Muscle of leg (tissue), 11 donors: Measurements from ENCODE around the gene CALHM4. TPM values are rescaled to one million over a fixed set of nuclear protein-coding genes. Genes with fewer than 3 reads are reported as not detected.
"Not testable (repeated sequence)": the region's sequence is repeated elsewhere in the genome, so short reads cannot be mapped to it uniquely, and the experiment has no call there.

ENCODE experiments used
- DNase-seq: peaks from one replicate; pipeline ENCODE4 v3.0.0; 2013
- H3K27ac ChIP-seq: one replicate; pipeline ENCODE4 v1.5.1; 2013; ENCODE audit warnings: mild to moderate bottlenecking, low read length, control low read depth
- H3K27me3 ChIP-seq: one replicate; pipeline ENCODE4 v1.6.1; 2013; ENCODE audit warnings: low read length; ENCODE audit not compliant: control insufficient read depth, insufficient read depth
- H3K36me3 ChIP-seq: one replicate; pipeline ENCODE4 v1.6.1; 2013; ENCODE audit warnings: low read length; ENCODE audit not compliant: control insufficient read depth, insufficient read depth
- H3K4me1 ChIP-seq: one replicate; pipeline ENCODE4 v1.6.1; 2013; ENCODE audit warnings: low read length; ENCODE audit not compliant: control insufficient read depth, insufficient read depth
- H3K4me3 ChIP-seq: one replicate; pipeline ENCODE4 v1.5.1; 2013; ENCODE audit warnings: low read length, control low read depth
- H3K9me3 ChIP-seq: replicated peaks from 2 replicates; pipeline ENCODE4 v1.6.1; 2013; ENCODE audit warnings: low read depth, low read length; ENCODE audit not compliant: control insufficient read depth
- WGBS: methylation state at CpG from one replicate; pipeline ENCODE4 v1.1.5; 2013; ENCODE audit warnings: missing lambda C conversion rate; ENCODE audit not compliant: insufficient coverage; 5-methylcytosine and 5-hydroxymethylcytosine counted together
- polyA plus RNA-seq, 8 donors: library from polyadenylated mRNA; unstranded; fragments of 120-200 nt; gene quantifications; one replicate each; pipeline versions ENCODE4 v1.2.1 to v1.2.3, GENCODE V29; 2013; ENCODE audit warnings: inconsistent platforms in 1 of 8, low replicate concordance in 1 of 8; ENCODE audit not compliant: insufficient read length in 8 of 8, insufficient read depth in 1 of 8
- total RNA-seq: library from RNA; stranded (reverse); fragments of 120-200 nt; gene quantifications from one replicate; pipeline ENCODE4 v1.2.4, GENCODE V29; 2013

The CALHM4 gene
- total and polyA plus RNA-seq, 9 donors, result 0.15 to 0.23 TPM; not detected in 7

- not testable (repeated sequence) for H3K4me1 ChIP-seq, DNase-seq, H3K4me3 ChIP-seq, H3K36me3 ChIP-seq, H3K27me3 ChIP-seq, H3K9me3 ChIP-seq, H3K27ac ChIP-seq
- 83% methylated on average over 1 of the region's 3 CpGs for WGBS
These were observed 50.4 kb downstream of the CALHM4 start for GRCh38 chr6:116603916-116604315.

DNA sequence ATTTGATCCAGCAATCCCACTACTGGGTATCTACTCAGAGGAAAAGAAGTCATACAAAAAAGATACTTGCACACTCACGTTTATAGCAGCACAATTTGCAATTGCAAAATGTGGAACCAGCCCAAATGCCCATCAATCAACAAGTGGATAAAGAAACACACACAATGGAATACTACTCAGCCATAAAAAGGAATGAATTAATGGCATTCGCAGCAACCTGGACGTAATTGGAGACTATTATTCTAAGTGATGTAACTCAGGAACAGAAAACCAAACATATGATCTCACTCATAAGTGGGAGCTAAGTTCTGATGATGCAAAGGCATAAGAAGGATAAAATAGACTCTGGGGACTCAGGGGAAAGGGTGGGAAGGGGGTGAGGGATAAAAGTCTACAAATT lies 51.3 kb downstream of the CALHM4 start:
- not testable (repeated sequence) for H3K4me1 ChIP-seq, H3K27ac ChIP-seq, H3K27me3 ChIP-seq, H3K36me3 ChIP-seq, H3K9me3 ChIP-seq, H3K4me3 ChIP-seq, DNase-seq
- WGBS, result no CpG with 5 or more reads among the region's 3 CpGs

DNA sequence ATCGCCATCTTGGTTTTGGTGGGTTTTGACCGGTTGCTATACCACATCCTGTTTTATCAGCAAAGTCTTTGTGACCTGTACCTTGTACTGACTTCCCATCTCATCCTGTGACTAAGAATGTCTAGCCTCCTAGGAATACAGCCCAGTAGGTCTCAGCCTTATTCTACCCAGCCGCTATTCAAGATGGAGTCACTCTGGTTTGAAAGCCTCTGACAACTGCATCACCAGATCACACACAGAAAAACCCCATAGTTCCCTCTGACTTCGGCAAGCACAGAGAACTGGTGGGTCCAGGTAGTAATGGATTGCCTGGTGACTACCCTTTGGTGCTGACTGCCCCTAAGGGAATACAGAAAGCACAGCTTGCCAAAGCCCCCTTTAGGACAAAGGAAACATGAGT lies 52.4 kb downstream of the CALHM4 start:
- WGBS, result 100% methylated on average over 1 of the region's 4 CpGs
- no peaks in the 10 kb centered on the region for H3K9me3 ChIP-seq
- no peak for DNase-seq
- H3K27me3 ChIP-seq, result no peaks in the 10 kb centered on the region
- H3K4me3 ChIP-seq, result no peak overlapping the region
- H3K27ac ChIP-seq, result no peak overlapping the region
- H3K4me1 ChIP-seq, result no peaks in the 10 kb centered on the region
- H3K36me3 ChIP-seq, result no peaks in the 10 kb centered on the region

Other genes with a start within 250 kb of the CALHM4 start
- gene DSE, start 182.8 kb upstream of the CALHM4 start, total RNA-seq, result 38.3 TPM
- gene DSE, start 182.8 kb upstream of the CALHM4 start, polyA plus RNA-seq, result 10 to 100 TPM; 23.7 to 42.3 (median 29.7) TPM
- gene CALHM6, start 92.4 kb upstream of the CALHM4 start, total RNA-seq, result 3.8 TPM
- 1 to 10 TPM; 1.8 to 5.3 (median 3.6) TPM for gene CALHM6, start 92.4 kb upstream of the CALHM4 start, polyA plus RNA-seq
- gene CALHM5, start 42.1 kb upstream of the CALHM4 start, total RNA-seq, result 3.7 TPM
- gene CALHM5, start 42.1 kb upstream of the CALHM4 start, polyA plus RNA-seq, result 1 to 10 TPM; 1.9 to 4.1 (median 2.6) TPM
- gene TRAPPC3L, start 8.1 kb upstream of the CALHM4 start, total RNA-seq, result 0.09 TPM
- under 1 TPM in 7 of 8 donors, not detected in 1; 0.07 to 0.18 (median 0.11) TPM for gene TRAPPC3L, start 8.1 kb upstream of the CALHM4 start, polyA plus RNA-seq
- gene RWDD1, start 17.8 kb downstream of the CALHM4 start, total RNA-seq, result 56.0 TPM
- gene RWDD1, start 17.8 kb downstream of the CALHM4 start, polyA plus RNA-seq, result 10 to 100 TPM; 52.3 to 65.7 (median 58.0) TPM
- gene RSPH4A, start 62.7 kb downstream of the CALHM4 start, total RNA-seq, result 0.27 TPM
- gene RSPH4A, start 62.7 kb downstream of the CALHM4 start, polyA plus RNA-seq, result under 1 TPM; 0.38 to 0.70 (median 0.52) TPM
- gene ZUP1, start 115.0 kb downstream of the CALHM4 start, total RNA-seq, result 11.7 TPM
- gene ZUP1, start 115.0 kb downstream of the CALHM4 start, polyA plus RNA-seq, result 10 to 100 TPM in 1 of 8 donors, 1 to 10 TPM in 7; 6.9 to 10.7 (median 8.2) TPM
- 20.4 TPM for gene KPNA5, start 127.5 kb downstream of the CALHM4 start, total RNA-seq
- 10 to 100 TPM in 5 of 8 donors, 1 to 10 TPM in 3; 6.4 to 11.5 (median 10.3) TPM for gene KPNA5, start 127.5 kb downstream of the CALHM4 start, polyA plus RNA-seq
- gene FAM162B, start 212.0 kb downstream of the CALHM4 start, total RNA-seq, result 12.3 TPM
- gene FAM162B, start 212.0 kb downstream of the CALHM4 start, polyA plus RNA-seq, result 1 to 10 TPM; 4.6 to 9.3 (median 6.8) TPM